Measurements from ENCODE around the gene UQCRHL. TPM values are rescaled to one million over a fixed set of nuclear protein-coding genes. Genes with fewer than 3 reads are reported as not detected.

The UQCRHL gene
- total and polyA plus RNA-seq, 2 of the 4 experiments (the other 2 are of a cell fraction): 1.4 to 2.4 TPM

- Histone ChIP-seq H2BK20ac (ENCODE audit: low read depth, low read length) (peak overlapping the region; percentile 50; the same call in 1 of the 2 replicates), H4K20me1 (ENCODE audit: insufficient read depth, low read length) (peaks cover 46% of the 10 kb centered on the region), H2BK15ac (ENCODE audit: low read depth, low read length) (no peak overlapping the region), H2AK9ac (replicated peaks; ENCODE audit: low read depth, low read length, poor library complexity) (peak overlapping the region; percentile 79), H3K4me2 (ENCODE audit: low read depth, low read length) (peak overlapping the region; percentile 70), H4K8ac (ENCODE audit: low read depth in 2 of 2, low read length in 2 of 2) (peak overlapping the region; percentile 11 to 66; a peak in 3 of 4 replicates), H3K4me3 (ENCODE audit: insufficient read depth, low read depth, low read length) (peak overlapping the region; percentile 21; the same call in 1 of the 2 replicates), H2AK5ac (ENCODE audit: low read depth, low read length) (peak overlapping the region; percentile 87), H3K4ac (ENCODE audit: low read depth, low read length) (peak overlapping the region; percentile 92), H3K27me3 (ENCODE audit: control insufficient read depth, insufficient read depth, low read length) (no peaks in the 10 kb centered on the region), H4K5ac (ENCODE audit: low read depth, low read length) (peak overlapping the region; percentile 13; the same call in 1 of the 2 replicates), H3K36me3 (ENCODE audit: control insufficient read depth, insufficient read depth, low read length) (peaks cover 22% of the 10 kb centered on the region), H3K9me1 (ENCODE audit: insufficient read depth, low read length) (peaks cover 14% of the 10 kb centered on the region), H3K23ac (ENCODE audit: low read depth, low read length) (peak overlapping the region; percentile 83), H3K18ac (ENCODE audit: low read depth, low read length) (peak overlapping the region; percentile 8; the same call in 1 of the 2 replicates), H2BK5ac (ENCODE audit: low read depth, low read length, poor library complexity, severe bottlenecking) (no peak overlapping the region), H3K9me3 (ENCODE audit: control insufficient read depth, insufficient read depth, low read length) (no peaks in the 10 kb centered on the region), H3K14ac (replicated peaks; ENCODE audit: low read depth, low read length) (peak overlapping the region; percentile 73), H3K9ac (ENCODE audit: low read depth, low read length) (peak overlapping the region; percentile 32; the same call in 1 of the 2 replicates), H3K27ac (ENCODE audit: insufficient read depth, low read length) (peak overlapping the region; percentile 78; the same call in 1 of the 2 replicates), H3K4me1 (ENCODE audit: control insufficient read depth, insufficient read depth, low read length) (peaks cover 19% of the 10 kb centered on the region), H3K79me1 (ENCODE audit: low read depth in 1 of 2, low read length in 2 of 2) (peaks cover 19 to 55% of the 10 kb centered on the region in 2 experiments), H3K56ac (ENCODE audit: extremely low read depth, insufficient read depth, low read length) (0 out of 2 replicates have a peak overlapping the region, but pooled peaks have one; percentile 63), H2AFZ (replicated peaks; ENCODE audit: low read length, poor library complexity) (peak overlapping the region; percentile 14), H4K91ac (ENCODE audit: insufficient read depth, low read depth, low read length) (peak overlapping the region; percentile 35; the same call in 1 of the 2 replicates), H2BK120ac (ENCODE audit: low read depth, low read length) (peak overlapping the region; percentile 41; the same call in 1 of the 2 replicates)
- WGBS, 2 experiments (ENCODE audit: extremely low coverage in 2 of 2, insufficient read length in 1 of 2): no CpG with 5 or more reads among the region's 8 CpGs
- DNase-seq (no peak), ATAC-seq (ENCODE audit: low read depth) (no peak)
- POLR2A ChIA-PET (ENCODE audit: unreplicated experiment): no interaction called here
- dilution Hi-C loops (cut with HindIII; ENCODE audit: low sequenced_read_pairs, unreplicated experiment): no loop called here
- BruUV-seq (replicated peaks): TSS peak; percentile 24
- in situ Hi-C loops (cut with MboI; ENCODE audit: low sequenced_read_pairs): no loop called here
- TF ChIP-seq MXI1 (IDR thresholded peaks at IDR 0.05; ENCODE audit: borderline replicate concordance, low read depth, low read length) (no peak), MAFK (IDR thresholded peaks at IDR 0.05; ENCODE audit: low read depth, low read length) (no peak), BHLHE40 (IDR thresholded peaks at IDR 0.05; ENCODE audit: low read depth, low read length) (no peak), CHD1 (IDR thresholded peaks at IDR 0.05; ENCODE audit: low read depth, low read length) (no peak), RFX5 (IDR thresholded peaks at IDR 0.05; ENCODE audit: low read depth, low read length) (no peak), SMC3 (IDR thresholded peaks at IDR 0.05; ENCODE audit: low read depth, low read length) (no peak)
- TF ChIP-seq, protein P1, sequence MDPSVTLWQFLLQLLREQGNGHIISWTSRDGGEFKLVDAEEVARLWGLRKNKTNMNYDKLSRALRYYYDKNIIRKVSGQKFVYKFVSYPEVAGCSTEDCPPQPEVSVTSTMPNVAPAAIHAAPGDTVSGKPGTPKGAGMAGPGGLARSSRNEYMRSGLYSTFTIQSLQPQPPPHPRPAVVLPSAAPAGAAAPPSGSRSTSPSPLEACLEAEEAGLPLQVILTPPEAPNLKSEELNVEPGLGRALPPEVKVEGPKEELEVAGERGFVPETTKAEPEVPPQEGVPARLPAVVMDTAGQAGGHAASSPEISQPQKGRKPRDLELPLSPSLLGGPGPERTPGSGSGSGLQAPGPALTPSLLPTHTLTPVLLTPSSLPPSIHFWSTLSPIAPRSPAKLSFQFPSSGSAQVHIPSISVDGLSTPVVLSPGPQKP (IDR thresholded peaks at IDR 0.05; ENCODE audit: borderline replicate concordance, low read depth, low read length): no peak
- CTCF ChIA-PET: no interaction called here
- intact Hi-C loops (cut with micrococcal nuclease): no loop called here
Observed at GRCh38 chr1:15761366-15762128, 45.9 kb downstream of the UQCRHL start.

Data from IMR-90 (cell line).